ENCODE data around the gene POLE4. TPM values are rescaled to one million over a fixed set of nuclear protein-coding genes. Genes with fewer than 3 reads are reported as not detected.

Gene POLE4
- total and polyA plus RNA-seq, 4 donors = 6.5 to 115 (median 23.9) TPM

DNA sequence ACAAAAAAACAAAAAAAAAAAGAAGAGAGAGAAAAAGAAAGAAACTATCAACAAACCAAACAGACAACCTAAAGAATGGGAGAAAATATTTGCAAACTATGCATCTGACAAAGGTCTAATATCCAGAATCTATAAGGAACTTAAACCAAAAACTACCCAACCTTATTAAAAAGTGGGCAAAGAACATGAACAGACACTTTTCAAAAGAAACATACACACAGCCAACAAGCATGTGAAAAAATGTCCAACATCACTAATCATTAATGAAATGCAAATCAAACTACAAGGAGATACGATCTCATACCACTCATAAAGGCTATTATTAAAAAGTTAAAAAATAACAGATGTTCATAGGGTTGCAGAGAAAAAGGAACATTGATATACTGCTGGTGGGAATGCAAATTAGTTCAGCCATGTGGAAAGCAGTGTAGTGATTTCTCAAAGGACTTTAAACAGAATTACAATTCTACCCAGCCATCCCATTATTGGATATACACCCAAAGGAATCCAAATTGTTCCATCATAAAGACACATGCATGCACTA is 7.2 kb upstream of the POLE4 start (continued):
- no peak for TF ChIP-seq REST (IDR thresholded peaks at IDR 0.05)
- TF ChIP-seq EGR1 (IDR thresholded peaks at IDR 0.05; ENCODE audit: low read depth in 2 of 2) = no peak
- TF ChIP-seq NR2F2 (IDR thresholded peaks at IDR 0.05) = no peak
- TF ChIP-seq JUND (IDR thresholded peaks at IDR 0.05) = no peak

GRCh38 chr2:74952575-74952974 is 5.9 kb upstream of the POLE4 start:
- no peaks in the 10 kb centered on the region for H3K4me1 ChIP-seq (ENCODE audit: control insufficient read depth in 4 of 4, insufficient read depth in 4 of 4, low read length in 3 of 4)
- H3K36me3 ChIP-seq (ENCODE audit: control insufficient read depth in 4 of 4, insufficient read depth in 3 of 4, low read depth in 1 of 4, low read length in 3 of 4) = peaks cover 0 to 1% (median 0%) of the 10 kb centered on the region in 4 donors
- H3K9me3 ChIP-seq (ENCODE audit: control insufficient read depth in 4 of 4, low read length in 3 of 4) = no peaks in the 10 kb centered on the region
- no peaks in the 10 kb centered on the region for H3K27me3 ChIP-seq (ENCODE audit: control insufficient read depth in 4 of 4, insufficient read depth in 4 of 4, low read length in 3 of 4)
- DNase-seq (ENCODE audit: low spot score) = no peak
- no peak overlapping the region for H3K27ac ChIP-seq (ENCODE audit: low read depth in 1 of 2, low read length in 2 of 2)
- TF ChIP-seq TAF1 (conservative IDR thresholded peaks at IDR 0.05) = no peak
- TF ChIP-seq FOXA1 (IDR thresholded peaks at IDR 0.05) = no peak
- no peak overlapping the region for H3K4me3 ChIP-seq (ENCODE audit: low read depth in 1 of 3, low read length in 3 of 3)
- H3K9ac ChIP-seq (ENCODE audit: low read depth in 1 of 2, low read length in 2 of 2) = no peak overlapping the region
- 95% methylated on average over 8 of the region's 8 CpGs for WGBS

GRCh38 chr2:74953796-74954499 is 4.5 kb upstream of the POLE4 start:
- Histone ChIP-seq H3K4me1 (ENCODE audit: control insufficient read depth in 4 of 4, insufficient read depth in 4 of 4, low read length in 3 of 4) (peaks cover 0 to 6% (median 3%) of the 10 kb centered on the region in 4 donors), H3K9me3 (ENCODE audit: control insufficient read depth in 4 of 4, low read length in 3 of 4) (no peaks in the 10 kb centered on the region), H3K4me3 (ENCODE audit: low read depth in 1 of 3, low read length in 3 of 3) (no peak overlapping the region), H3K36me3 (ENCODE audit: control insufficient read depth in 4 of 4, insufficient read depth in 3 of 4, low read depth in 1 of 4, low read length in 3 of 4) (no peaks in the 10 kb centered on the region), H3K27me3 (ENCODE audit: control insufficient read depth in 4 of 4, insufficient read depth in 4 of 4, low read length in 3 of 4) (no peaks in the 10 kb centered on the region), H3K9ac (ENCODE audit: low read depth in 1 of 2, low read length in 2 of 2) (no peak overlapping the region), H3K27ac (ENCODE audit: low read depth in 1 of 2, low read length in 2 of 2) (no peak overlapping the region)
- TF ChIP-seq RAD21 (IDR thresholded peaks at IDR 0.05) = no peak
- no peak for TF ChIP-seq MAX (IDR thresholded peaks at IDR 0.05)
- no peak for TF ChIP-seq NR2F2 (IDR thresholded peaks at IDR 0.05)
- TF ChIP-seq EGR1 (IDR thresholded peaks at IDR 0.05; ENCODE audit: low read depth in 2 of 2) = no peak
- no peak for TF ChIP-seq ATF3 (IDR thresholded peaks at IDR 0.05)
- no peak for TF ChIP-seq REST (IDR thresholded peaks at IDR 0.05)
- TF ChIP-seq SP1 (IDR thresholded peaks at IDR 0.05) = no peak
- no peak for TF ChIP-seq JUND (IDR thresholded peaks at IDR 0.05)
- no peak for TF ChIP-seq YY1 (IDR thresholded peaks at IDR 0.05)
- TF ChIP-seq HNF4A (conservative IDR thresholded peaks at IDR 0.05) = no peak
- no peak for TF ChIP-seq RXRA (IDR thresholded peaks at IDR 0.05)
- TF ChIP-seq, protein P1, sequence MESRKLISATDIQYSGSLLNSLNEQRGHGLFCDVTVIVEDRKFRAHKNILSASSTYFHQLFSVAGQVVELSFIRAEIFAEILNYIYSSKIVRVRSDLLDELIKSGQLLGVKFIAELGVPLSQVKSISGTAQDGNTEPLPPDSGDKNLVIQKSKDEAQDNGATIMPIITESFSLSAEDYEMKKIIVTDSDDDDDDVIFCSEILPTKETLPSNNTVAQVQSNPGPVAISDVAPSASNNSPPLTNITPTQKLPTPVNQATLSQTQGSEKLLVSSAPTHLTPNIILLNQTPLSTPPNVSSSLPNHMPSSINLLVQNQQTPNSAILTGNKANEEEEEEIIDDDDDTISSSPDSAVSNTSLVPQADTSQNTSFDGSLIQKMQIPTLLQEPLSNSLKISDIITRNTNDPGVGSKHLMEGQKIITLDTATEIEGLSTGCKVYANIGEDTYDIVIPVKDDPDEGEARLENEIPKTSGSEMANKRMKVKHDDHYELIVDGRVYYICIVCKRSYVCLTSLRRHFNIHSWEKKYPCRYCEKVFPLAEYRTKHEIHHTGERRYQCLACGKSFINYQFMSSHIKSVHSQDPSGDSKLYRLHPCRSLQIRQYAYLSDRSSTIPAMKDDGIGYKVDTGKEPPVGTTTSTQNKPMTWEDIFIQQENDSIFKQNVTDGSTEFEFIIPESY (IDR thresholded peaks at IDR 0.05) = no peak
- 90% methylated on average over 10 of the region's 10 CpGs for WGBS
- DNase-seq (ENCODE audit: low spot score) = no peak

Data from liver (tissue), 9 donors.